ENCODE data around the gene PRSS56. TPM values are rescaled to one million over a fixed set of nuclear protein-coding genes. Genes with fewer than 3 reads are reported as not detected.

Gene PRSS56
- total and polyA plus RNA-seq, 11 donors = 0.11 to 0.25 (median 0.15) TPM; not detected in 6

GRCh38 chr2:232480201-232481190 is 39.7 kb upstream of the PRSS56 start:
- Histone ChIP-seq H3K4me1 (peaks cover 0 to 6% (median 0%) of the 10 kb centered on the region in 12 donors), H3K4me3 (no peak overlapping the region), H3K27me3 (peaks cover 7 to 64% (median 19%) of the 10 kb centered on the region in 9 donors), H3K9me3 (no peaks in the 10 kb centered on the region), H3K27ac (no peak overlapping the region), H3K36me3 (no peaks in the 10 kb centered on the region)
- DNase-seq = peak in 2 of 5 donors; percentile 10 to 12
- intact Hi-C loops (cut with DNase I) = no loop called here
- TF ChIP-seq, protein P1, sequence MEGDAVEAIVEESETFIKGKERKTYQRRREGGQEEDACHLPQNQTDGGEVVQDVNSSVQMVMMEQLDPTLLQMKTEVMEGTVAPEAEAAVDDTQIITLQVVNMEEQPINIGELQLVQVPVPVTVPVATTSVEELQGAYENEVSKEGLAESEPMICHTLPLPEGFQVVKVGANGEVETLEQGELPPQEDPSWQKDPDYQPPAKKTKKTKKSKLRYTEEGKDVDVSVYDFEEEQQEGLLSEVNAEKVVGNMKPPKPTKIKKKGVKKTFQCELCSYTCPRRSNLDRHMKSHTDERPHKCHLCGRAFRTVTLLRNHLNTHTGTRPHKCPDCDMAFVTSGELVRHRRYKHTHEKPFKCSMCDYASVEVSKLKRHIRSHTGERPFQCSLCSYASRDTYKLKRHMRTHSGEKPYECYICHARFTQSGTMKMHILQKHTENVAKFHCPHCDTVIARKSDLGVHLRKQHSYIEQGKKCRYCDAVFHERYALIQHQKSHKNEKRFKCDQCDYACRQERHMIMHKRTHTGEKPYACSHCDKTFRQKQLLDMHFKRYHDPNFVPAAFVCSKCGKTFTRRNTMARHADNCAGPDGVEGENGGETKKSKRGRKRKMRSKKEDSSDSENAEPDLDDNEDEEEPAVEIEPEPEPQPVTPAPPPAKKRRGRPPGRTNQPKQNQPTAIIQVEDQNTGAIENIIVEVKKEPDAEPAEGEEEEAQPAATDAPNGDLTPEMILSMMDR (IDR thresholded peaks at IDR 0.05) = no peak
- TF ChIP-seq POLR2A (IDR thresholded peaks at IDR 0.05) = no peak
- ATAC-seq = no peak
- 81 to 90% (median 83%) methylated on average over 21 to 26 of the region's 26 CpGs for WGBS, 4 donors

DNA sequence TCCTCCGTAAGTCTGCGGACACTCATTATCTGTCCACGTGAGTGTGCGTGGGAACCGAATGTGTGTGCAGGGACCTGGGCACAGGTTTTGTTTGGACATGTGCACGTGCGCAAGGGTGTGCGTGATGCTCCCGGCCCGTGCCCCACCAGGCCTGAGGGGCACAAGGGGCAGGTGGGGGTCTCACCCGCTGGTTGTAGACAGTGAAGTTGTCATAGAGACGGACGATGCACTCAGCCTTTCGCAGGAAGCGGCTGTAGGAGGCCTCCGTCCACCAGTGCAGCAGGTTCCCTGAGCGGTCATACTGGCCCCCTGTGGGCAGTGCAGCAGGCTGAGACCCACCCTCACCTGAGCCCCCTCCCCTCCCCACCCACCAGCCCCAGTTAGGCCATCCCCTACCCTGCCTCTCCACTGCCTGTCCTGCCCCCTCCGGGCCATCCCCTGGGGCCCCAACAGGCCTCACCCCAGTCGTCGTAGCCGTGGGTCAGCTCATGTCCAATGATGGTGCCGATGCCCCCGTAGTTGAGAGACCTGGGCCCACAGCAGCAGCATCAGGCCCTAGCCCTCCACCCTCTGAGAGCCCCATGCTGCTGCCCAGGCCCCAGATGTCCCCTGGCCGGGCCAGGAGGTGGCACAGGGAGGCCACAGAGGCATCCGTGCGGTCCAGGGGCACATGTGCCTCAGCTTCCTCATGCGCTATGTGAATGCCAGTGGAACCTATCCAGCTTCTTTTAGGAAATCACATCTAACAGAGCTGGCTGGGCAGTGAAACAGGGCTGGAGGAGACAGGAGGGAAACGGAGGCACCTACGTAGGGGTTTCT is 38.7 kb upstream of the PRSS56 start:
- ATAC-seq (no peak), DNase-seq (peak in 1 of 5 donors; percentile 18)
- no peak overlapping the region for H3K4me3 ChIP-seq
- no peaks in the 10 kb centered on the region for H3K9me3 ChIP-seq
- peaks cover 17 to 75% (median 29%) of the 10 kb centered on the region in 9 donors for H3K27me3 ChIP-seq
- peaks cover 0 to 17% (median 0%) of the 10 kb centered on the region in 12 donors for H3K4me1 ChIP-seq
- intact Hi-C loops (cut with DNase I) = no loop called here
- TF ChIP-seq, protein P1 (IDR thresholded peaks at IDR 0.05) = no peak
- TF ChIP-seq POLR2A (IDR thresholded peaks at IDR 0.05) = no peak
- no peaks in the 10 kb centered on the region for H3K36me3 ChIP-seq
- no peak overlapping the region for H3K27ac ChIP-seq
- 88 to 92% (median 90%) methylated on average over 25 to 29 of the region's 29 CpGs for WGBS, 4 donors

GRCh38 chr2:232482301-232483238 is 37.6 kb upstream of the PRSS56 start:
- Histone ChIP-seq H3K9me3 (no peaks in the 10 kb centered on the region), H3K36me3 (no peaks in the 10 kb centered on the region), H3K27ac (no peak overlapping the region), H3K4me1 (peaks cover 0 to 27% (median 0%) of the 10 kb centered on the region in 12 donors), H3K27me3 (peaks cover 25 to 84% (median 39%) of the 10 kb centered on the region in 9 donors), H3K4me3 (no peak overlapping the region)
- ATAC-seq = no peak
- WGBS, 4 donors = 89 to 92% (median 90%) methylated on average over 23 to 31 of the region's 31 CpGs
- TF ChIP-seq, protein P1 (IDR thresholded peaks at IDR 0.05) = no peak
- no peak for TF ChIP-seq POLR2A (IDR thresholded peaks at IDR 0.05)
- intact Hi-C loops (cut with DNase I) = no loop called here
- DNase-seq = peak in 1 of 5 donors; percentile 16

Data from heart left ventricle (tissue), 16 donors.